HG03060 (cell line): ENCODE data around the gene AEBP2.
"Not testable (repeated sequence)": the region's sequence is repeated elsewhere in the genome, so short reads cannot be mapped to it uniquely, and the experiment has no call there.

Experiments
- ATAC-seq: cut with Tn5 transposase; IDR thresholded peaks from one replicate; pipeline ENCODE4 v1.9.1; 2021; ENCODE audit warnings: low read depth, moderate number of reproducible peaks; ENCODE audit not compliant: unreplicated experiment

AEBP2 gene

DNA sequence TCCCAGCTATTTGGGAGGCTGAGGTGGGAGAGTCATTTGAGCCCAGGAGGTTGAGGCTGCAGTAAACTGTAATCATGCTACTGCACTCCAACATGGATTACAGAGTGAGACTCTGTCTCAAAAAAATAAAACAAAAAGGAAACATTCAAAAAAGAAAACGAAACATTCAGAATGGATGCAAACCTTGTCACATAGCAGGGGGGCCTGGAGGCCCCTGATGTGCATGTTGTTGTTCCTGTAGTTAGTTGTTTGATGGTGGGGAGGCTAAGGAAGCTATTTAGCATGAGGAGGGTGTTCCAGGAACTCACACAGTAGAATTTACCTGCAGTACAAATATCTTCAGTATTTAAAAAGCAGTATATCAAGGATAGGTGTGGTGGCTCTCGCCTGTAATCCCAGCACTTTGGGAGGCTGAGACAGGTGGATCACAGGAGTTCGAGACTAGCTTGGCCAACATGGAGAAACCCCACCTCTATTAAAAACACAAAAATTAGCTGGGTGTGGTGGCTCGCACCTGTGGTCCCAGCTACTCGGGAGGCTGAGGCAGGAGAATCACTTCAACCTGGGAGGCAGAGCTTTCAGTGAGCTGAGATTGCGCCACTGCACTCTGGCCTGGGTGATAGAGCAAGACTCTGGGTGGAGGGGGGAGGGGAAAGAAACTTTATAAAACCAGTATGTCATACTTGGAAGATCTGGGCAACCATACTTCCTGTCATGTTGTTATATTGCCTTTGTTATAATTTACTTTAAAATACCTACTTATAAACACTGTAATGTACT, 17.6 kb upstream of the AEBP2 start:
- ATAC-seq, result no peak

DNA sequence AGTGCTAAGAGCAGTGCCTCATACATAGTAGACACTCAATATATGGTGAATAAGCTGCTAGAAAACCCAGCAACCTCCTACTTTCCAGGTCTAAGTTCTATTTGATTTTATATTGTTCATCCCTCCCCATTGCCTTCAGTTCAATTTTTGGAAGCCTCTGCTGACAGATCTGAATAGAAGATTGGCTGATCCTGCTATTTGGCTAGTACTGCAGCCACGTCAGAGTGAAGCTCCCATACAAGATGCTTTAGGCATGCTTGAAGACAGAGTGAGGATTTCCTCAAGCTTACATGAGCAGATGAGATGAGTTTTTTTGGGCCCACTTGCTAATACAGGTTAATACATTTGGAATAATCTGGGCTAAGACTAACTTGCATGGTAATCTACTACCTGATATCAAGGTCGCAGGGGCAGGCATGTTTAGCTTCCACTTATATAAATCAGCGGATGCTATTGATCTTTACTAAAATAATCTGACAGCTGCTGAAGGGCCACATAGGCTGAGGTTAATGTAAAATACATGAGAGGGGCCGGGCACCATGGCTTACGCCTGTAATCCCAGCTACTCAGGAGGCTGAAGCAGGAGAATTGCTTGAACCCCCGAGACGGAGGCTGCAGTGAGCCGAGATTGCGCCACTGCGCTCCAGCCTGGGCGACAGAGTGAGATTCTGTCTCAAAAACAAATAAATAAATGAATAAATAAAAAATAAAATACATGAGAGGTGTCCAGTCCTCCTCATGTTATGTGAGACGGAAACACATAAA, 15.9 kb upstream of the AEBP2 start:
- no peak for ATAC-seq

- no peak for ATAC-seq
These were observed 11.0 kb upstream of the AEBP2 start for GRCh38 chr12:19428246-19428645.

GRCh38 chr12:19429491-19429890, 9.8 kb upstream of the AEBP2 start:
- not testable (repeated sequence) for ATAC-seq

- no peak for ATAC-seq
These were observed 8.3 kb upstream of the AEBP2 start for GRCh38 chr12:19430988-19431387.

DNA sequence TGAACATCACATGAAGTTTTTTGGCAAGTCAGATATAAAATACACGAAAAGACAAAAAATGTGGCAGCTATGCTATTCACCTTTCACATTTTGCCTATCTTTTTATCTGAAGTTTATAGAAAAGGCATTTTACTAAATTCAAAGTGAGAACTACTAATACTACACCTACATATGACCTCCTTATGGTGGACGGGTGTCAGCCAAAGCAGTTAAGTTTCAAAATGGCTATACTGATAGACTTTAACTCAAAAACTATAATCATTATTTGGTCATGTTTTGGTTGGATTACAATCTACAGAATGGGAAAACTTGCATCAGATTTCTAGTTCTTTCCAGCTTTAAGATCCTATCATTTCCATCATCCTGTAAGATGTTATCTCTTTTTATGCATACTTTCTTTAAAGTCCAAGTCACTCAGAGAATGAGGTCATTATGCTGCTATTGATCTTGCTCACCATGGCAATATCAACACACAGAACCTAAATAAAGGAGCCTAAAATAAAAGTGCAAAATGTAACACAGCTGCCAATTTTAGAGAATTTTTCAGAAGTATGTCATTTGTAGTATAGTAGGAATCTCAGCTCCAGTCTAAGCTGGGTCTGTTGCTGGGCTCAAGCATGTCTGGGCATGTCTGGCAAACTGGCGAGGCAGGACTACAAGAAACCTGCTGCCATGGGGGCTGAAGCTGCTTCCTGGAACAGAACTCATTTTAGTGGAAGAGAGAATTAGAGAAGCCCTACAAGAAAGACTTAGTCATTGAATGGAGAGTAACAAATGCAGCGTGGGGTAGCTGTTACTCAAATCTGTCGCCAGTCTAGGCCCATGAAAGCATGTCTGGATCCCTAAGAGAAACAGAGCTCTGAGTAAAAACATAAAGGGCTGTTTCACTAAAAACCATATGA, 7.6 kb upstream of the AEBP2 start:
- ATAC-seq, result peak; percentile 52

GRCh38 chr12:19432309-19433170, 6.8 kb upstream of the AEBP2 start:
- no peak for ATAC-seq

DNA sequence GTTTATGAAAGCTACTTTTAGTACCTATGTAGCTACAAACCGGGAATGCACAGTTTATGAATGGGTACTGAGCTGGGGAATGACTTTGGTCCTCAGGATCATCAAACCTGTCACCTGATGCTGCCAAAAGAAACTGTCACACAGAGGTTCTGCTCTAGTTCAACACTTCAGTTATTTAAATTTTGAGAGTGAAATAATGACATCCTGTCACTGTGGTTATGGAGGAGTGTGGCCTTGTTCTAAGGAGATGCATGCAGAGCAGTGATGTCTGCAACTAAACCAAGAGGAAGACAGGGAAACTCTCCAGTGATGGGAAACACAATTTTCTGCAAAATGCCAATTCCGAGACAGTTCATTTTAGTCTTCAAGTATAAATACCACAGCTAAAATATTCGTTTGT, 4.8 kb upstream of the AEBP2 start:
- ATAC-seq, result no peak

- no peak for ATAC-seq
These were observed 3.3 kb upstream of the AEBP2 start for GRCh38 chr12:19435831-19436497.

- no peak for ATAC-seq
These were observed 2.4 kb upstream of the AEBP2 start for GRCh38 chr12:19436931-19437330.

DNA sequence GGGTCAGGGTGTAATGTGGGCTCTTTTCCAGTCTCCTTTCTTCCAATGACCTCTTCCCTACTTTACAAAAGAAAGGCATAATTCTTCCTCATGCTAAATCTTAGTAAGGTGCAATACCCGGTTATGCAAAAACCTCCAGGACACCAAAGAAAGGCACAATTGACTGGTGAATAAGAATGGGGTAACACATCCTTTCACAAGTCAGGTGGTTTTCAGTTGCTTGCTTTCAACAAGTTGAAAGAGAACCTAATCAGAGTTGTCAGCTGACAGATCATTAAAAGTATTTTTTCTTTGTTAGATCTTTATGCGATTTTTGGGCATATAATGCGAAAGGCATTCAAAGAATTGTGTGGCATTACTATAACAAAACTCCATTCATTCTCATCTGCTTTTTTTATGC, 1.3 kb upstream of the AEBP2 start:
- ATAC-seq, result no peak

DNA sequence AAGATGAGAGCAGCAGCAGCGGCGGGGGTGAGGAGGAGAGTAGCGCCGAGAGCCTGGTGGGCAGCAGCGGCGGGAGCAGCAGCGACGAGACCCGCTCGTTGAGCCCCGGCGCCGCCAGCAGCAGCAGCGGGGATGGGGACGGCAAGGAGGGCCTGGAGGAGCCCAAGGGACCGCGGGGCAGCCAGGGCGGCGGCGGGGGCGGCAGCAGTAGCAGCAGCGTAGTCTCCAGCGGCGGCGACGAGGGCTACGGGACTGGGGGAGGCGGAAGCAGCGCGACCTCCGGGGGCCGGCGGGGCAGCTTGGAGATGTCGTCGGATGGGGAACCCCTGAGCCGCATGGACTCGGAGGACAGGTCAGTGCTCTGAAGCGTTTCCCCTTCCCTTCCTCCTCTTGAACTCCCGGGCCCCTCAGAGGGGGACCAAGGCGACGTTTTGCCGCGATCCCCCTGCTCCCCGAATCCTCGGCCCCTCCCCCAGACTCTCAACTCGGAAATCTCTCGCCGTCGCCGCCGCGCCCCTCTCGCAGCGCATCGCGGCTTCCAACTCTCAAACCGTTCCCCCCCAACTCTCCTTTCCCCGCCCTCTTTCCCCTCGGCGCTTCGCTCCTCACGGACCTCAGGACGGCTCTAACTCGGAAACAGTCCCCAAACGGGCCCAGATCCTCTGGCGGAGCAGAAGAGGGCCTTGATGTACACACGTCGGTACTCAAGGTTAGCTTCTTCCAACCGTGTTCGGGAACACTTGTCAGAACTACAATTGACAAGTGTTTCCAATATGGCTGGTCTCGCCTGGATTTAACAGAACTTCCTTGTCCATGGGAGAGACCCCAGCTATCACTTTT, 947 bp downstream of the AEBP2 start:
- no peak for ATAC-seq

DNA sequence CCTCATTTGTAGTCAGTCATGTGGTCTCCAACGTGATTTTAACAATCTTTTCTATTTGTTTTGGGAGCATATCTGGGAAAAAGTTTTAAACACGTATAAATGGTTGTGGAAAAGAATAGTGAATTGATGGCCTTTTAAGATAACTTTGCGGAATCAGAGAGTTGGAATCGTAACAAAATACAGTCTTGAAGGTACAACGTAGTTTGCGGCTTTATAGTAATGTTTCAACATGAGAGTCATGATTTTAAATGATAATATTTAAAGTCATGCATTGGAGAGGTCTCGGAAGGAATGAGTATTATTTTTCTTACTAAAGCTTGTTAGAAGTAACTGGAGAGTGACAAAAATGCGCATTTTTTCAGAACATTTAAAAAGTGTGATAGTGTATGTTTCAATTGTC, 1.6 kb downstream of the AEBP2 start:
- no peak for ATAC-seq

DNA sequence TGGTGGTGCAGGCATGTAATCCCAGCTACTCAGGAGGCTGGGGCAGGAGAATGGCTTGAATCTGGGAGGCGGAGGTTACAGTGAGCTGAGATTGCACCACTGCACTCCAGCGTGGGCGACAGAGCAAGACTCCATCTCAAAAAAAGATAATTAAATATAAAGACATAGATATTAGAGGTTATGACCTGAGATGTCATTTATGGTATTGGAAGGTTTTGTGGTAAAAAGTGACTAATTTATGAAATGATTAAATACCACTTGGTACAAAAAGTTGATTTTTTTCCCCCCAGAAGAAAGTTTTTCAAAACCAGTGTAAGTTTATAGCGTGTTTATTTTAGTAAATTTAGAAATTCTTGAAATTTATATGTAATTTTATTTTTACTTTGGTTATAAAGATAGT, 4.3 kb downstream of the AEBP2 start:
- ATAC-seq, result no peak

- ATAC-seq, result no peak
These were observed 4.8 kb downstream of the AEBP2 start for GRCh38 chr12:19444097-19444496.

GRCh38 chr12:19447386-19447785, 8.1 kb downstream of the AEBP2 start:
- ATAC-seq, result no peak

DNA sequence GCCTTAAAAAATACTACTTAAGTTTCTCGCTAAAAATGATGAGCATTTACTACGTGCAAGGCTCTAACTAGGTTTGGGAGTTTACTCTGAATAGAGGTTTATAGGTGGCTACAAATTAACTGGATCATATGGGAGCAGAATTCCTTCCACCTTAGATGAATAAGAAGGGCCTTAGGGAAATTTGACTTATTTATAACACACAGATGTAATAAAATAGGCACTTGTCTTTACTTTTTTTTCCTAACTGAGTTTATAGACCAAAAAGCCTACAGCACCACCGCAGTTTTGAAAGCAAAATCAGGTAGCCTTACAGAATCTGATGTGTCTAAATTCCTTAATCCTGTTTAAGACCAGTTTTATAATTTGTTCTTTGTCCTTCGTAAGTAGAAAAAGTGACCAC, 10.5 kb downstream of the AEBP2 start:
- ATAC-seq, result no peak

DNA sequence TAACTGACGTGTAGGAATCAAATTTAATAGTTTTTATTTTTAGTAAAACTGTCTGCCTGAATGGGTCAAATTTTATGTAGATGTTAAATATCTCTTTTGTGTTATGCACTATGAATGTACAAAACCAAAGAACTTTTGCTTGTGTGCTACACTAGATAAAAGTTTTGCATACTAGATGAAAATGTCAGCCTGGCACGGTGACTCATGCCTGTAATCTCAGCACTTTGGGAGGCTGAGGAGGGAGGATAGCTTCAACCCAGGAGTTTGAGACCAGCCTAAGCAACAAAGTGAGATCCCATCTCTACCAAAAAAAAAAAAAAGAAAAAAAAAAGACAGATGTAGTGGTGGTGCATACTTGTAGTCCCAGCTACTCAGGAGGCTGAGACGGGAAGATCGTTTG, 11.1 kb downstream of the AEBP2 start:
- no peak for ATAC-seq

- ATAC-seq, result no peak
These were observed 11.9 kb downstream of the AEBP2 start for GRCh38 chr12:19451196-19451595.
